ENCODE measurements around the gene OR5K2. TPM values are rescaled to one million over a fixed set of nuclear protein-coding genes. Genes with fewer than 3 reads are reported as not detected.

The OR5K2 gene
- total and polyA plus RNA-seq, 7 donors: not detected

DNA sequence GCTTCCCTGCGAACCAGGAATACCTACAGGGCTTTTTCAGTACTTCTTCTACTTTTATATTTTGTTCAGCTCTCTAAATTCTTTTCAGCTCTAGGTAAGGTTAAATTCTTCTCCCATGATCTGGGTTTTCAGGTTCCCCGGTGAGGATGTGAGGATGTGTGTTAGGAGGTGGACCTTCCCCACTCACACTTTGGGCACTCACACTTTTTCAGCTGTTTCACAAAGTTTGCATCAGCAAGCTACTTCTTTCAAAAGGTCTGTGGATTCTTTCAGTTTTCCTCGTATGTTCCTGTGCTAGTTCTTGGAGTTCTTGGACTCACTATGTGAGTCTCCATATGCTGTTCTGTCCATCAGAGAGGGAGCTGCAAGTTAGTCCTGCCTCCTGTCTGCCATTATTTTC is 13.9 kb upstream of the OR5K2 start:
- TF ChIP-seq POLR2AphosphoS5 (IDR thresholded peaks at IDR 0.05): no peak
- H3K9me3 ChIP-seq: peaks cover 0 to 15% (median 7%) of the 10 kb centered on the region in 4 donors
- 81 to 87% methylated on average over 3 of the region's 3 CpGs for WGBS, 2 donors
- H3K4me1 ChIP-seq: no peaks in the 10 kb centered on the region
- no peak overlapping the region for H3K4me3 ChIP-seq
- H3K27me3 ChIP-seq: no peaks in the 10 kb centered on the region
- no peak for DNase-seq
- no peak overlapping the region for H3K27ac ChIP-seq
- intact Hi-C loops (cut with DNase I): no loop called here
- H3K36me3 ChIP-seq: no peaks in the 10 kb centered on the region

DNA sequence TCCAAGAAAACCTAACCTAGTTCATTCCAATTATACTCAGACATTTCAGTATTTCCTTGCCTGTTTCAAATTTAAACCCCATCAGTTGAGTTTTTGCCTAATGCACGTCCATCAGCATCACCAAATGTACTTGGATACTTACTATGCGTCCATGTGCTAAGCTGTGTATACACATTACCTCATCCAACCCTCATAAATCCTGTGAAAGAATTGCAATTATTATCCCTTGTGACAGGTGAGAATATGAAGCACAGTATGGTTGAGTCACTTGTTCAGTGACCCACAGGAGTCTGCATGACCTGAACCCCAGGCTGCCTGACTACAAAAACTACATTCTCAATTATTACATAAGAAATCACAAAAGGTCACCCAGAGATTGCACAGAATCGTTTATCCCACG is 2.5 kb downstream of the OR5K2 start:
- no peaks in the 10 kb centered on the region for H3K4me1 ChIP-seq
- TF ChIP-seq POLR2AphosphoS5 (IDR thresholded peaks at IDR 0.05) (no peak), POLR2A (IDR thresholded peaks at IDR 0.05) (no peak), EP300 (IDR thresholded peaks at IDR 0.05) (no peak), CTCF (IDR thresholded peaks at IDR 0.05) (no peak)
- no peaks in the 10 kb centered on the region for H3K36me3 ChIP-seq
- DNase-seq: no peak
- no peaks in the 10 kb centered on the region for H3K27me3 ChIP-seq
- intact Hi-C loops (cut with DNase I): no loop called here
- no peak overlapping the region for H3K4me3 ChIP-seq
- 63 to 77% methylated on average over 4 of the region's 4 CpGs for WGBS, 2 donors
- H3K9me3 ChIP-seq: no peaks in the 10 kb centered on the region
- H3K27ac ChIP-seq: no peak overlapping the region

DNA sequence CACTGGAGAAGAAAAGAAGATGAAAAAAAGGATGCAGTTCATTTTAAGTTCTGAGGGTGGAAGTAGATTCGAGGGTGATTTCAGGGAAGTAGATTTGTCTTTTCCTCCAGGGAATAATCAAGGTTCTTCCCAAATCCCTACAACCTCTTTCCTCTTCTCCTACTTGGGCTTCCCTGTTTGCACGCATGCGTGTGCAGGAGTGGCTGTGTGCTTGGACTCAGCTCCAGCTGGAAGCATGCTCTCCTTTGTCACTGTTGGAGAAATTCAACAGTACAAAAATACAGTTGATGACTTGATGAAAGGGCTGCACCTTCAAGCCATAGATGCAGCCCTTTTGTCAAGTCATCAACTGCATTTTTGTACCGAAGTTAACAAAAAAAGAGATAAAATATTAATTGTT is 3.8 kb downstream of the OR5K2 start:
- 90 to 92% methylated on average over 4 of the region's 4 CpGs for WGBS, 2 donors
- intact Hi-C loops (cut with DNase I): no loop called here
- Histone ChIP-seq H3K9me3 (no peaks in the 10 kb centered on the region), H3K27me3 (no peaks in the 10 kb centered on the region), H3K27ac (no peak overlapping the region), H3K4me1 (no peaks in the 10 kb centered on the region), H3K36me3 (no peaks in the 10 kb centered on the region), H3K4me3 (no peak overlapping the region)
- TF ChIP-seq POLR2A (IDR thresholded peaks at IDR 0.05) (no peak), EP300 (IDR thresholded peaks at IDR 0.05) (no peak), POLR2AphosphoS5 (IDR thresholded peaks at IDR 0.05) (no peak), CTCF (IDR thresholded peaks at IDR 0.05) (no peak)
- DNase-seq: no peak

- TF ChIP-seq CTCF (IDR thresholded peaks at IDR 0.05) (no peak), EP300 (IDR thresholded peaks at IDR 0.05) (no peak), POLR2A (IDR thresholded peaks at IDR 0.05) (no peak), POLR2AphosphoS5 (IDR thresholded peaks at IDR 0.05) (no peak)
- 94 to 95% methylated on average over 5 of the region's 5 CpGs for WGBS, 2 donors
- H3K4me1 ChIP-seq: no peaks in the 10 kb centered on the region
Measured at GRCh38 chr3:98501863-98502576, 4.5 kb downstream of the OR5K2 start.

GRCh38 chr3:98504539-98504938 is 7.1 kb downstream of the OR5K2 start:
- TF ChIP-seq CTCF (IDR thresholded peaks at IDR 0.05): no peak
- no peak for TF ChIP-seq POLR2AphosphoS5 (IDR thresholded peaks at IDR 0.05)
- TF ChIP-seq POLR2A (IDR thresholded peaks at IDR 0.05): no peak
- TF ChIP-seq EP300 (IDR thresholded peaks at IDR 0.05): no peak
- Histone ChIP-seq H3K27ac (no peak overlapping the region), H3K36me3 (no peaks in the 10 kb centered on the region), H3K4me3 (no peak overlapping the region), H3K9me3 (no peaks in the 10 kb centered on the region), H3K27me3 (no peaks in the 10 kb centered on the region), H3K4me1 (no peaks in the 10 kb centered on the region)
- intact Hi-C loops (cut with DNase I): no loop called here
- no peak for DNase-seq
- 61 to 70% methylated on average over 4 of the region's 4 CpGs for WGBS, 2 donors

More at GRCh38 chr3:98501863-98502576, 4.5 kb downstream of the OR5K2 start:
- H3K9me3 ChIP-seq: no peaks in the 10 kb centered on the region
- no peaks in the 10 kb centered on the region for H3K36me3 ChIP-seq
- no peaks in the 10 kb centered on the region for H3K27me3 ChIP-seq
- no peak for DNase-seq
- H3K4me3 ChIP-seq: no peak overlapping the region
- intact Hi-C loops (cut with DNase I): no loop called here
- no peak overlapping the region for H3K27ac ChIP-seq
